ENCODE data around the gene HSBP1L1.

DNA sequence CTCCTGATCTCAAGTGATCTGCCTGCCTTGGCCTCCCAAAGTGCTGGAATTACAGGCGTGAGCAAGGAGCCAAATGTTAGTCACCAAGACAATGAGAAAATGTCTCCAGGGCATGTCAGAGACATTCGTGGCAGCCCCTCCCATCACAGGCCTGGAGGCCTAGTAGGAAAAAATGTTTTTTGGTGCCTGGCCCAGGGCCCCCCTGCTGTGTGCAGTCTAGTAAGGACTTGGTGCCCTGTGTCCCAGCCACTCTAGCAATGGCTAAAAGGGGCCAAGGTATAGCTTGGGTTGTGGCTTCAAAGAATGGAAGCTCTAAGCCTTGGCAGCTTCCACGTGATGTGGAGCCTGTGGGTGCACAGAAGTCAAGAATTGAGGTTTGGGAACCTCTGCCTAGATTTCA is 36.4 kb downstream of the HSBP1L1 start:
- TF ChIP-seq, protein P1, sequence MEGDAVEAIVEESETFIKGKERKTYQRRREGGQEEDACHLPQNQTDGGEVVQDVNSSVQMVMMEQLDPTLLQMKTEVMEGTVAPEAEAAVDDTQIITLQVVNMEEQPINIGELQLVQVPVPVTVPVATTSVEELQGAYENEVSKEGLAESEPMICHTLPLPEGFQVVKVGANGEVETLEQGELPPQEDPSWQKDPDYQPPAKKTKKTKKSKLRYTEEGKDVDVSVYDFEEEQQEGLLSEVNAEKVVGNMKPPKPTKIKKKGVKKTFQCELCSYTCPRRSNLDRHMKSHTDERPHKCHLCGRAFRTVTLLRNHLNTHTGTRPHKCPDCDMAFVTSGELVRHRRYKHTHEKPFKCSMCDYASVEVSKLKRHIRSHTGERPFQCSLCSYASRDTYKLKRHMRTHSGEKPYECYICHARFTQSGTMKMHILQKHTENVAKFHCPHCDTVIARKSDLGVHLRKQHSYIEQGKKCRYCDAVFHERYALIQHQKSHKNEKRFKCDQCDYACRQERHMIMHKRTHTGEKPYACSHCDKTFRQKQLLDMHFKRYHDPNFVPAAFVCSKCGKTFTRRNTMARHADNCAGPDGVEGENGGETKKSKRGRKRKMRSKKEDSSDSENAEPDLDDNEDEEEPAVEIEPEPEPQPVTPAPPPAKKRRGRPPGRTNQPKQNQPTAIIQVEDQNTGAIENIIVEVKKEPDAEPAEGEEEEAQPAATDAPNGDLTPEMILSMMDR (IDR thresholded peaks at IDR 0.05): no peak
- TF ChIP-seq POLR2A (IDR thresholded peaks at IDR 0.05): no peak
